GM12878 (cell line): ENCODE measurements around the gene SNX32. TPM values are rescaled to one million over a fixed set of nuclear protein-coding genes. Genes with fewer than 3 reads are reported as not detected.

Experiments
- ATF2 ChIP-seq: IDR thresholded peaks from 2 replicates; pipeline ENCODE4 v1.6.1; 2012; ENCODE audit warnings: low read length, inconsistent platforms
- E2F8 ChIP-seq: fragments of 450-650 bp; IDR thresholded peaks from 2 replicates; pipeline ENCODE4 v1.6.1; 2018; ENCODE audit warnings: mild to moderate bottlenecking, low read depth, moderate library complexity; ENCODE audit not compliant: partially characterized antibody
- GABPA ChIP-seq: IDR thresholded peaks from 2 replicates; pipeline ENCODE4 v1.6.1; 2014; ENCODE audit warnings: antibody characterized with exemption, low read depth, mild to moderate bottlenecking, inconsistent platforms
- IRF3 ChIP-seq: fragments of 450-650 bp; IDR thresholded peaks from 2 replicates; pipeline ENCODE4 v1.6.1; 2014; ENCODE audit warnings: mild to moderate bottlenecking
- MAX ChIP-seq: IDR thresholded peaks from 2 replicates; pipeline ENCODE4 v1.6.1; 2012; ENCODE audit warnings: low read depth, low read length, improper control_type of control experiment
- MLLT1 ChIP-seq: fragments of 450-650 bp; IDR thresholded peaks from 2 replicates; pipeline ENCODE4 v1.6.1; 2016; ENCODE audit warnings: mild to moderate bottlenecking
- MYC ChIP-seq: IDR thresholded peaks from 2 replicates; pipeline ENCODE4 v1.6.1; 2011; ENCODE audit warnings: mild to moderate bottlenecking, low read length, moderate library complexity, inconsistent platforms; ENCODE audit not compliant: insufficient read depth, insufficient replicate concordance, insufficient read length, severe bottlenecking
- NFIC ChIP-seq: IDR thresholded peaks from 2 replicates; pipeline ENCODE4 v1.6.1; 2012; ENCODE audit warnings: low read depth, mild to moderate bottlenecking, inconsistent platforms, low read length, moderate library complexity
- NFYA ChIP-seq: IDR thresholded peaks from 2 replicates; pipeline ENCODE4 v1.6.1; 2011; ENCODE audit warnings: low read depth, mild to moderate bottlenecking, low read length, improper control_type of control experiment, borderline replicate concordance
- NR2C2 ChIP-seq: IDR thresholded peaks from 2 replicates; pipeline ENCODE4 v1.6.1; 2011; ENCODE audit warnings: borderline replicate concordance, low read depth; ENCODE audit not compliant: control insufficient read depth, insufficient read length
- PAX8 ChIP-seq: fragments of 450-650 bp; IDR thresholded peaks from 2 replicates; pipeline ENCODE4 v1.6.1; 2017; ENCODE audit warnings: mild to moderate bottlenecking, moderate library complexity
- POLR2AphosphoS5 ChIP-seq: IDR thresholded peaks from 2 replicates; pipeline ENCODE4 v1.6.1; 2011; ENCODE audit warnings: mild to moderate bottlenecking, low read length, inconsistent platforms
- RB1 ChIP-seq: fragments of 450-650 bp; formaldehyde crosslinking; IDR thresholded peaks from 2 replicates; pipeline ENCODE4 v1.6.1; 2017; ENCODE audit warnings: mild to moderate bottlenecking, borderline replicate concordance
- SIX5 ChIP-seq: IDR thresholded peaks from 2 replicates; pipeline ENCODE4 v1.6.1; 2011; ENCODE audit warnings: mild to moderate bottlenecking, low read depth, low read length, moderate library complexity; ENCODE audit not compliant: severe bottlenecking
- SP1 ChIP-seq: IDR thresholded peaks from one replicate; pipeline ENCODE4 v1.6.1; 2011; ENCODE audit warnings: low read depth, low read length
- TAF1 ChIP-seq: IDR thresholded peaks from 2 replicates; pipeline ENCODE4 v1.6.1; 2011; ENCODE audit warnings: mild to moderate bottlenecking, low read depth, low read length, borderline replicate concordance
- TBL1XR1 ChIP-seq: IDR thresholded peaks from 2 replicates; pipeline ENCODE4 v1.6.1; 2012; ENCODE audit warnings: low read depth, low read length, improper control_type of control experiment
- TCF3 ChIP-seq: IDR thresholded peaks from 2 replicates; pipeline ENCODE4 v1.6.1; 2012; ENCODE audit warnings: low read depth, mild to moderate bottlenecking, low read length, borderline replicate concordance; ENCODE audit not compliant: insufficient read depth
- USF1 ChIP-seq: IDR thresholded peaks from 2 replicates; pipeline ENCODE4 v1.6.1; 2011; ENCODE audit warnings: borderline replicate concordance, low read depth, mild to moderate bottlenecking, moderate library complexity, mixed read lengths, low read length; ENCODE audit not compliant: insufficient read depth; ENCODE audit errors: extremely low read length
- YY1 ChIP-seq: IDR thresholded peaks from 2 replicates; pipeline ENCODE4 v1.6.1; 2011; ENCODE audit warnings: low read depth, mild to moderate bottlenecking, low read length
- ZNF217 ChIP-seq: fragments of 450-650 bp; IDR thresholded peaks from 2 replicates; pipeline ENCODE4 v1.6.1; 2017; ENCODE audit warnings: antibody characterized with exemption, mild to moderate bottlenecking
- ZZZ3 ChIP-seq: IDR thresholded peaks from 2 replicates; pipeline ENCODE4 v1.6.1; 2011; ENCODE audit warnings: low read depth; ENCODE audit not compliant: control insufficient read depth, insufficient read length
- polyA plus RNA-seq, 11 experiments: library from polyadenylated mRNA; depleted of rRNA in 4 of 11; unstranded in 6 of 11; stranded (reverse) in 5 of 11; fragments of >200 nt; fragmentation: Nextera tagmentation in 4 of 11; fragmentation: Illumina TruSeq in 1 of 11; extraction: Ambion mirVana in 4 of 11; extraction: Trizol in 1 of 11; gene quantifications; 1 replicate in 1 of 11; 2 replicates in 10 of 11; pipeline versions ENCODE4 v1.2.1 to v1.2.3, GENCODE V29; 2011 to 2016; ENCODE audit warnings: inconsistent platforms in 2 of 11, missing spikeins in 2 of 11, low read depth in 1 of 11
- total RNA-seq, 4 experiments: library from RNA; depleted of rRNA in 3 of 4; stranded (reverse); fragments of >200 nt in 3 of 4; fragmentation: Illumina TruSeq in 1 of 4; extraction: Trizol in 1 of 4; gene quantifications; 2 replicates each; pipeline versions ENCODE4 v1.2.1 to v1.2.3, GENCODE V29; 2013 to 2021

The SNX32 gene
- total and polyA plus RNA-seq, 10 of the 15 experiments (the other 5 are each of a cell fraction or from before 2014, with no cell fraction given) = 0.04 to 1.5 (median 0.11) TPM; not detected in 1

- no peak for TF ChIP-seq ATF2
- no peak; the same call in 1 of the 2 replicates for TF ChIP-seq TCF3
- TF ChIP-seq ZNF217 = no peak
- peak; percentile 77 for TF ChIP-seq SP1
- peak; percentile 84 for TF ChIP-seq POLR2AphosphoS5
- TF ChIP-seq MLLT1 = peak; percentile 77
- TF ChIP-seq IRF3 = 0 out of 2 replicates have a peak, but pooled peaks have one; percentile 43
- no peak for TF ChIP-seq MAX
- TF ChIP-seq NR2C2 = no peak
- TF ChIP-seq E2F8 = peak; percentile 27
- no peak for TF ChIP-seq GABPA
- TF ChIP-seq ZZZ3 = no peak
- TF ChIP-seq MYC = no peak
- peak; percentile 77 for TF ChIP-seq TAF1
- TF ChIP-seq NFYA = no peak
- no peak for TF ChIP-seq USF1
- TF ChIP-seq RB1 = peak; percentile 87; the same call in 1 of the 2 replicates
- peak; percentile 92 for TF ChIP-seq YY1
- no peak for TF ChIP-seq SIX5
- no peak for TF ChIP-seq PAX8
- no peak for TF ChIP-seq NFIC
- TF ChIP-seq TBL1XR1 = no peak; the same call in 1 of the 2 replicates
Measured at GRCh38 chr11:65888163-65888814, 54.5 kb downstream of the SNX32 start, which contains the start of gene FIBP (continued).
